Measurements from ENCODE around the gene PPM1L.

DNA sequence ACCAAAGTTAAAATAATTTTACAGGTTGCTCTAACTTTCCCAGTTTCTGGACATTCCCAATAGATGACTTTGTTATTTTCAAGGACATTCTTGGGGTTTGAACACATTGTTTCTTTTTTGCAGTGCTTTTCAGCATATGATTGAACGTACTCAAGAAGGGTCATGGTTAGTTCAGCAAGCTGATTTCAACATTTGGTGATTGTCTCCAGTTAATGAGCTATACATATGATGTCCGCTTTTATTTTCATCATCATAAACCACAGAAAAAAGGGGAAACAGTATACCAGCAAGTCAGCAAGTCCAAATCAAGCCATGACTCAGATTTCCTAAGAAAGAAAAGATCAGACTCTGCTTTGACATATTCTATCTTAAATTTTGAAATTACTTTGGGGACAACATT lies 279.7 kb downstream of the PPM1L start:
- TF ChIP-seq CTCF (IDR thresholded peaks at IDR 0.05; ENCODE audit: low read length), result no peak
- no peak for TF ChIP-seq EZH2 (IDR thresholded peaks at IDR 0.05; ENCODE audit: borderline replicate concordance, low read length)
